Measurements from ENCODE around the gene CIAPIN1. TPM values are rescaled to one million over a fixed set of nuclear protein-coding genes. Genes with fewer than 3 reads are reported as not detected.
A peak's percentile ranks its signal among the peaks of the same experiment; 100 is the strongest.

CIAPIN1 gene
- total and polyA plus RNA-seq, 7 donors, result 17.1 to 46.2 (median 22.5) TPM

DNA sequence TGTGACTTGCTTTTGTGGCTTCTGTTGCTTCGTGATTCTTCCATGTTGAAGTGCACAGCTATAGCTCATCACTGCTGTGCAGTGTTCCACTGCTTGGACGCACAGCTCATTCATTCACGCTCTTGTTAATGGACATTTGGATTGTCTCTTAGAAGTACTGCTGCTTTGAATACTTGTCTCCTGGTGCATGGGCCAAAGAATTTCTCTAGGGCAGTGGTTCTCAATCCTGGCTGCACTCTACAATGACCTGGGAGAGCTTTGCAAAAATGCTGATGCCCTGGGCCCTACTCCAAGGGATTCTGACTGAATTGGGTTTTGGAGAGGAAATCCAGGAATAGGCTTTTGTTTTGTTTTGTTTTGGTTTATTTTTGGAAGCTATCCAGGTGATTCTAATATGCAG lies 22.6 kb downstream of the CIAPIN1 start:
- intact Hi-C loops (cut with DNase I), result no loop called here
- Histone ChIP-seq H3K9me3 (no peaks in the 10 kb centered on the region), H3K4me3 (no peak overlapping the region), H3K36me3 (peaks cover 0 to 23% (median 9%) of the 10 kb centered on the region in 4 donors), H3K4me1 (peaks cover 0 to 11% (median 8%) of the 10 kb centered on the region in 4 donors), H3K27me3 (no peaks in the 10 kb centered on the region), H3K27ac (no peak overlapping the region)
- 81 to 86% methylated on average over 3 of the region's 3 CpGs for WGBS, 2 donors
- no peak for DNase-seq
- no peak for TF ChIP-seq POLR2A (IDR thresholded peaks at IDR 0.05)
- TF ChIP-seq, protein P1, sequence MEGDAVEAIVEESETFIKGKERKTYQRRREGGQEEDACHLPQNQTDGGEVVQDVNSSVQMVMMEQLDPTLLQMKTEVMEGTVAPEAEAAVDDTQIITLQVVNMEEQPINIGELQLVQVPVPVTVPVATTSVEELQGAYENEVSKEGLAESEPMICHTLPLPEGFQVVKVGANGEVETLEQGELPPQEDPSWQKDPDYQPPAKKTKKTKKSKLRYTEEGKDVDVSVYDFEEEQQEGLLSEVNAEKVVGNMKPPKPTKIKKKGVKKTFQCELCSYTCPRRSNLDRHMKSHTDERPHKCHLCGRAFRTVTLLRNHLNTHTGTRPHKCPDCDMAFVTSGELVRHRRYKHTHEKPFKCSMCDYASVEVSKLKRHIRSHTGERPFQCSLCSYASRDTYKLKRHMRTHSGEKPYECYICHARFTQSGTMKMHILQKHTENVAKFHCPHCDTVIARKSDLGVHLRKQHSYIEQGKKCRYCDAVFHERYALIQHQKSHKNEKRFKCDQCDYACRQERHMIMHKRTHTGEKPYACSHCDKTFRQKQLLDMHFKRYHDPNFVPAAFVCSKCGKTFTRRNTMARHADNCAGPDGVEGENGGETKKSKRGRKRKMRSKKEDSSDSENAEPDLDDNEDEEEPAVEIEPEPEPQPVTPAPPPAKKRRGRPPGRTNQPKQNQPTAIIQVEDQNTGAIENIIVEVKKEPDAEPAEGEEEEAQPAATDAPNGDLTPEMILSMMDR (IDR thresholded peaks at IDR 0.05), result no peak
- no peak for TF ChIP-seq EP300 (IDR thresholded peaks at IDR 0.05)
- TF ChIP-seq POLR2AphosphoS5 (IDR thresholded peaks at IDR 0.05), result no peak

DNA sequence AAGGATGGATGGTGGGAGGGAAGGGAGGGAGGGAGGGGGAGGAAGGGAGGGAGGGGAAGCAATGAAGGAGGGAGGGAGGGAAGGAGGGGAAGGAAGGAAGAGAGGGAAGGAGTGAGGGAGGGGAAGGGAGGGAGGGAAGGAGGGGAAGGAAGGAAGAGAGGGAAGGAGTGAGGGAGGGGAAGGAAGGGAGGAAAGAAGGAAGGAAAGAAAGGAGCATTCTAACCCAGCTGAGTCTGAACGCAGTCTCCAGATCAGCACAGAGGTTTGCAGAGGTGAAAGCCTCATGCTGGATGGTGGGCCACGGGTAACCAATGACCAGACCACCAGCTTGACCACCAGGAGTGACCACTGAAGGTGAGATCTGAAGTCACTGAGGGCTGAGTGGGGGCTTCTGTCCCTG lies 24.0 kb downstream of the CIAPIN1 start:
- no peak overlapping the region for H3K4me3 ChIP-seq
- H3K4me1 ChIP-seq, result peaks cover 0 to 20% (median 14%) of the 10 kb centered on the region in 4 donors
- H3K9me3 ChIP-seq, result no peaks in the 10 kb centered on the region
- H3K27ac ChIP-seq, result no peak overlapping the region
- peaks cover 0 to 11% (median under 1%) of the 10 kb centered on the region in 4 donors for H3K36me3 ChIP-seq
- no peak for DNase-seq
- WGBS, 2 donors, result 83 to 86% methylated on average over 2 of the region's 2 CpGs
- no peaks in the 10 kb centered on the region for H3K27me3 ChIP-seq
- intact Hi-C loops (cut with DNase I), result no loop called here
- no peak for TF ChIP-seq POLR2AphosphoS5 (IDR thresholded peaks at IDR 0.05)
- TF ChIP-seq EP300 (IDR thresholded peaks at IDR 0.05), result no peak
- TF ChIP-seq POLR2A (IDR thresholded peaks at IDR 0.05), result no peak
- TF ChIP-seq, protein P1 (IDR thresholded peaks at IDR 0.05), result no peak

DNA sequence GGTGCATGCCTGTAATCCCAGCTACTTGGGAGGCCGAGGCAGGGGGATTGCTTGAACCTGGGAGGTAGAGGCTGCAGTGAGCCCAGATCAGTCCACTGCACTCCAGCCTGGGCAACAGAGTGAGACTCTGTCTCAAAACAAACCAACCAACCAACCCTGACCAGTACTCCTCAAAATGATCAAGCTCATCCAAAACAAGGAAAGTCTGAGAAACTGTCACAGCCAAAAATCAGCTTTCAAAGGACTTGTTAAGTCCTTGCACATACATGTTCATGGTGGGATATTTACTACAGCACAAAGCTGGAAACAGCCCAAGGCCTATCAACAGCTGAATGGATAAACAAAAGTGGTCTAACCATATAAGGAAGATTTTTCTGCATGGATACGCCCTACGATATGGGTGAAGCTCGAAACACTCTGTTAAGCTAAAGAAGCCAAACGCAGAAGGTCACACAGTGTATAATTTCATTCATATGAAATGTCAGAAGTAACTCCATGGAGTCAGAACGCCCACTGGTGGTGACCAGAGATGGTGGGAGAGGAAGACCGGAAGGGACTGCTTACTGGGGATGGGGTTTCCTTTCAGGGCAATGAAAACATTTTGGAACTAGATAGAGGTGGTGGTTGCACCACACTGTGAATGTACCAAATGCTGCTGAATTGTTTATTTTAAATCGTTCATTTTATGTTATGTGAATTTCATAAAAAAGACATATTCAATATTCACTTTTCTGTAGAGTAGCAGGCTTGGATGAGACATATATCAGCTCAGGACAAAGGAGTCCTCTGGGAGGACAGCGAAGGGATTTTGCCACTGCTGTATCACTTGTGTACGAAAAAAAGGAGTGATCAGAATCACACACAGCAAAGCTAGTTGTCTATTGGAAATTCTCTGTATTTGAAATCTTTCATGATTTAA lies 24.9 kb downstream of the CIAPIN1 start:
- peak overlapping the region in 2 of 4 donors; percentile 20 to 29 for H3K27ac ChIP-seq
- peak; percentile 80 for DNase-seq
- no peaks in the 10 kb centered on the region for H3K9me3 ChIP-seq
- H3K4me3 ChIP-seq, result no peak overlapping the region
- 30 to 52% methylated on average over 10 of the region's 10 CpGs for WGBS, 2 donors
- intact Hi-C loops (cut with DNase I), result no loop called here
- TF ChIP-seq, protein P1 (IDR thresholded peaks at IDR 0.05), result peak; percentile 19 to 65 (median 50)
- TF ChIP-seq EP300 (IDR thresholded peaks at IDR 0.05), result no peak
- H3K36me3 ChIP-seq, result peaks cover 0 to 3% (median 0%) of the 10 kb centered on the region in 4 donors
- no peaks in the 10 kb centered on the region for H3K27me3 ChIP-seq
- H3K4me1 ChIP-seq, result peaks cover 0 to 25% (median 19%) of the 10 kb centered on the region in 4 donors

DNA sequence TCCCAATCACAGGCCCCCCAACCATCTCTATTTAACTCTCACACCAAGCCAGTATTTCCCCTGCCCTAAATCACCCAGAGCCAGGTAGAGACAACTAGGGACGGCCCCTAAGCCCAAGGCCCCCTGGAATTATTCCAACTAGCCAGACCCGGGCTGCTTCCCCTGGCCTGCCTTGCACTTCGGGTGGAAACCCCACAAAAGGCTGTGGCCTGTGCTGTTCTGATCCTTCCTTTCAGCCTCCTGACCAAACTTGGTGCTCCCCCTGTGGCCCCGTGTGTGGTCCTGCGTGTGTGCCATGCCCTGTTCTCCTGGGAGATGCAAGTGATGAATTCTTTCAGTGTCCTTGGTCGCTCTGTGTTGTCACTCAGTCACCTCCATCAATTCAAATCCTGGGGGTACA lies 27.7 kb downstream of the CIAPIN1 start:
- TF ChIP-seq EP300 (IDR thresholded peaks at IDR 0.05) (no peak), POLR2A (IDR thresholded peaks at IDR 0.05) (no peak), POLR2AphosphoS5 (IDR thresholded peaks at IDR 0.05) (no peak)
- TF ChIP-seq, protein P1 (IDR thresholded peaks at IDR 0.05), result no peak
- H3K27ac ChIP-seq, result peak overlapping the region in 2 of 4 donors; percentile 23 to 29
- no peaks in the 10 kb centered on the region for H3K9me3 ChIP-seq
- H3K4me3 ChIP-seq, result no peak overlapping the region
- peaks cover 0 to 36% (median 29%) of the 10 kb centered on the region in 4 donors for H3K4me1 ChIP-seq
- WGBS, 2 donors, result 85% methylated on average over 6 of the region's 6 CpGs
- H3K27me3 ChIP-seq, result no peaks in the 10 kb centered on the region
- intact Hi-C loops (cut with DNase I), result loop anchor here (5.0 kb wide), 1 partner anchor 337 kb away; no protein-coding TSS in a partner anchor
- no peak for DNase-seq
- no peaks in the 10 kb centered on the region for H3K36me3 ChIP-seq
